ENCODE results near the gene NCS1. TPM values are rescaled to one million over a fixed set of nuclear protein-coding genes. Genes with fewer than 3 reads are reported as not detected.

NCS1 gene
- total and polyA plus RNA-seq, 9 of the 15 experiments (the other 6 are each of a cell fraction or from before 2014, with no cell fraction given), result 0.28 to 27.0 (median 9.6) TPM

GRCh38 chr9:130244548-130245165 is 72.5 kb downstream of the NCS1 start:
- no peak overlapping the region for H3K9ac ChIP-seq (ENCODE audit: insufficient read depth in 1 of 2, low read depth in 2 of 2, low read length in 2 of 2)
- in situ Hi-C loops (cut with MboI) (no loop called here), intact Hi-C loops (cut with micrococcal nuclease) (loop anchor here (10.0 kb wide), 1 partner anchor 100 kb away; no protein-coding TSS in a partner anchor)
- CTCF ChIA-PET (ENCODE audit: low intra/inter-chr PET ratio), result no interaction called here
- no peaks in the 10 kb centered on the region for H3K27me3 ChIP-seq (ENCODE audit: control insufficient read depth in 2 of 2, insufficient read depth in 2 of 2, low read length in 2 of 2)
- 23% methylated on average over 9 of the region's 13 CpGs for WGBS (ENCODE audit: insufficient coverage, low coverage, missing lambda C conversion rate)
- peaks cover 11 to 18% of the 10 kb centered on the region in 2 experiments; a peak in 4 of 5 replicates for H3K4me1 ChIP-seq (replicated peaks in 1 of 2; ENCODE audit: control insufficient read depth in 2 of 2, insufficient read depth in 2 of 2, low read length in 2 of 2)
- no TSS peak for BruUV-seq (replicated peaks)
- no peak overlapping the region for H3K4me3 ChIP-seq
- POLR2A ChIA-PET, result interaction anchor here (0.6 to 0.7 kb wide), 2 partner anchors 17 to 34 kb away, joined by 3 read pairs; no protein-coding TSS in a partner anchor
- H2AFZ ChIP-seq (ENCODE audit: low read depth, low read length), result no peak overlapping the region
- H3K4me2 ChIP-seq (ENCODE audit: insufficient read depth, low read length), result no peak overlapping the region
- H3K79me2 ChIP-seq (ENCODE audit: control insufficient read depth, insufficient read depth, low read length), result no peaks in the 10 kb centered on the region
- FAIRE-seq, result no peak
- no peak overlapping the region for H3K27ac ChIP-seq (ENCODE audit: extremely low read depth, low read depth, low read length)
- H3K36me3 ChIP-seq (ENCODE audit: control insufficient read depth, insufficient read depth, low read length), result no peaks in the 10 kb centered on the region
- DNase-seq (ENCODE audit: extremely low read depth in 1 of 4, low spot score in 3 of 4), result no peak
- TF ChIP-seq TOE1 (IDR thresholded peaks at IDR 0.05; ENCODE audit: borderline replicate concordance) (no peak), TOE1 (CRISPR knock-in tag; IDR thresholded peaks at IDR 0.05; ENCODE audit: borderline replicate concordance, low read depth) (no peak), SMAD2 (IDR thresholded peaks at IDR 0.05; ENCODE audit: low read depth, low read length) (no peak), NFE2 (IDR thresholded peaks at IDR 0.05; ENCODE audit: low read depth) (no peak), HEY1 (CRISPR knock-in tag; IDR thresholded peaks at IDR 0.05; ENCODE audit: borderline replicate concordance) (no peak), MIER1 (IDR thresholded peaks at IDR 0.05; ENCODE audit: low read depth) (no peak), PHB2 (IDR thresholded peaks at IDR 0.05; ENCODE audit: low read depth) (no peak), HNRNPH1 (optimal IDR thresholded peaks at IDR 0.05; ENCODE audit: low read depth, low read length) (no peak), STAT5A (IDR thresholded peaks at IDR 0.05; ENCODE audit: borderline replicate concordance, low read length) (no peak), GTF2B (IDR thresholded peaks at IDR 0.05; ENCODE audit: extremely low read depth, insufficient read length) (no peak)
- no peaks in the 10 kb centered on the region for H3K9me1 ChIP-seq (ENCODE audit: control insufficient read depth, insufficient read depth, low read length)
- H3K9me3 ChIP-seq (replicated peaks; ENCODE audit: control insufficient read depth, insufficient read depth, low read depth, low read length), result no peaks in the 10 kb centered on the region; the same call in 1 of the 2 replicates
- ATAC-seq, result no peak
- no peaks in the 10 kb centered on the region for H4K20me1 ChIP-seq (replicated peaks; ENCODE audit: control insufficient read depth, insufficient read depth, low read length)

Measured in K562 (cell line).